ENCODE measurements around the gene HMG20A.
"Not testable (repeated sequence)": the region's sequence is repeated elsewhere in the genome, so short reads cannot be mapped to it uniquely, and the experiment has no call there.

Gene HMG20A

DNA sequence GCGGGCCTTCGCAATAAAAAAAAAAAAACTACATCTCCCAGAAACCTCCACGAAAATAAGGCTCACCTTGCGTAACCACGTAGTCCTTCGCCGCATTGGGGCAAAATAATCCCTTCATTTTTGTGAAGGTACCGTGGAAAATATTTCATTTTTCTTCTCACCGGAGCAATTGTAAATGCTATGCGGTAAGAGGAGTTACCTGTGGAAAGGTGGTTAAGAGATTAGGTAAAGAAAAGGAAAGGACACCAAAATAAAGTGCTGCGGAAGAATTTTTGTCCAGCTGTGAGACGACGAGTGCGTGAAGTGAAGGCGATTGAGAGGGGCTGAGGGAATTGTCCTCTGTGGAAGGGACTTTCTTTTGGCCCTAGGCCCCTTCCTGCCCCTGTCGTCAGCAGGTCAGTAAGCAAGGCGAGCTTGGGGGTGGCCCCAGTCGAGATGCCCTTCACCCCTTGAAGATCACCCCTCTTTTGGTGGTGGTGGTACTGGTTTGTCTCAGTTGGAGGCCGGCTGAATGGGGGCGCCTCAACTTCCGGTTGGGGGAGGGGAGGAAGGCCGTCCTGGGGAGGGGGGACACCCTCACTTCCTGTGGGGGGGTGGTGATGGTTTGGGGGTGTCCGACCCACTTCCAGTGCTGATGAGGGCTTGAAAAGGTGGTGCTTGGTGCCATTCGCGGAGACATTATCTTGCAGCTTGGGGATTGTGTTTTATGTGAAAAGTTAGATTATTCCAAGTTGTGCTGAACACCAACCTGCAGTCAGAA, at the start of gene HMG20A:
HMG20A (plus strand) TSS at position 279 of the 760 bp plus-strand sequence. CDS start 37,520 bp downstream, outside the sequence.
- DNase-seq (ENCODE audit: low read depth in 2 of 3, low spot score in 1 of 3): peak; percentile 34 to 44 (median 39)

DNA sequence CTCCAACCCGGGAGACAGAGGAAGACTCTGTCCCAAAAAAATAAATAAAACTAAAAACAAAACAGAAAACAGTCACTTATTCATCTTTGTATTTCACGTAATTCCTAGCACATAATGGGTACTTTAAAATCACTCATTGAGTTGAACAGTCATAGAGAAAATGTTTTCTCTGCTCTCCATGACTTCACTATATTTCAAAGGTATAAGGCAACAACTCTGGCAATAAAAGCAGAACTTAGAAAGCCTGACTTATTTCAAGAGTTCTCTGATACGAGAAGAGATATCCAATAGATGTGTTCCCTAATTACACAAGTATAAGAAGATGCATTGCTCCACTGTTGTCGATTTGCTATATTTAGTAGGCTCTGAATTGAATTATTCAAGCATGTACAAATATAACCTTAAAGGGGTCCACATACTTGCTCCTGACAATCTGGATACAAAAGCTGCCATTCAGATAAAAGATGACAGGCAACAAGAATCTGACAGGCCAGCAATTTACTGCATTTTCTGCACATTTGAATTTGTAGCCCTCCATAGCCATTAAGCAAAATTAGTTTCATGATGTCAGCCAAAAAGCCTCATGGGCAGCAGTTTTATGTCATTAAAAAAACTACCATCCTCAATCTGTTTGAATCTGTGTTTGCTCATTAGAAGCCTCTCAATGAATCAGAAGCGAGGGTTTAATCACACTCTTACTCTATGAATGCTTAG, 48.7 kb upstream of the HMG20A start:
- DNase-seq (ENCODE audit: low read depth in 2 of 3, low spot score in 1 of 3): no peak

DNA sequence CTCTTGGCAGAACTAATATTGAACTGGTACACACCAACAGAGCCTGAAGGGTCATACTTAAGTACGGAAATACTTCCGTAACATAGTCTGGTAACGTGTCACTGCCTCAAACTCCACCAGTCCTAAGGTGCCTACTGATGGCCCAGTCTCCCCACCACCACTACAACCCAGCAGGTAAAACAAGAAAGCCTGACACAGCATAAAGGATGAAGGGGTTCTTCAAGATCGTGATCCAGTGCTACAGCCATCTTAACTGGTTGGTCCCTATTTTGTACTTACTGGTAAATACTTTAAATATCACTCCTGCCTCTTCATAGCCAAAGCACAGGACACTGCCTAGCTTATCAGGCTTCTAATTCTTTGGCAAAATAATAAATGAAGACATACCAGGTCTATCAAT, 47.2 kb upstream of the HMG20A start:
- no peak for DNase-seq (ENCODE audit: low read depth in 2 of 3, low spot score in 1 of 3)

DNA sequence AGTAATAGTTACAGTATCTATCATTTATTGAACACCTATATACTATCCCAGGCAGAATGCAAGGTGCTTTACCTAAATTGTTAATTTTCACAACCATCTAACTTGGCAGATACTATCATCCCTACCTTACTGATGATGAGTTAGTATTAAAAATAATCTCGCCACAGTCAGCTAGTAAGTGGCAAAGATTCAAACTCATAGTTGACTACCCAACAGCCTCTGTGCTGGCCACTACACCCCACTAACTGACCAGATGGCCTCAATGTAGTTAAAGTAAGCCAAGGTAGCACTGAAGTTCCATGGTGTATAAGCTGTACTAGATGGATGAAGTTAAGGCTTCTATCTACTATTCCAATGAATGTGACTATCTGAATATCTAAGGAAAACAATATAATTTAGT, 45.6 kb upstream of the HMG20A start:
- DNase-seq (ENCODE audit: low read depth in 2 of 3, low spot score in 1 of 3): no peak

DNA sequence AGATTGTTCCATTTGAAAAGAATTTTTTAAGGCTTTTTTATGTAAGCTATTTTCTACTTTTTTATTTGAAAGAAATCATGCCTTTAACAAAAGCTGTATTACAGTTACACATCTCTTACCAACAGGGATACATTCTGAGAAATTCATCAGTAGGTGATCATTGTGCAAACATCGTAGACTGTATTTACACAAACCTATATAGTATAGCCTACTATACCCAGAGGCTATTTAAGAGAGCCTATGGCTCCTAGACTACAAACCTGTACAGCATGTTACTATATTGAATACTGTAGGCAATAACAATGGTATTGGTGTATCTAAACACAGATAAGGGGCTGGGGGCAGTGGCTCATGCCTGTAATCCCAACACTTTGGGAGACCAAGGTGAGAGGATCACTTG, 43.9 kb upstream of the HMG20A start:
- DNase-seq (ENCODE audit: low read depth in 2 of 3, low spot score in 1 of 3): no peak

DNA sequence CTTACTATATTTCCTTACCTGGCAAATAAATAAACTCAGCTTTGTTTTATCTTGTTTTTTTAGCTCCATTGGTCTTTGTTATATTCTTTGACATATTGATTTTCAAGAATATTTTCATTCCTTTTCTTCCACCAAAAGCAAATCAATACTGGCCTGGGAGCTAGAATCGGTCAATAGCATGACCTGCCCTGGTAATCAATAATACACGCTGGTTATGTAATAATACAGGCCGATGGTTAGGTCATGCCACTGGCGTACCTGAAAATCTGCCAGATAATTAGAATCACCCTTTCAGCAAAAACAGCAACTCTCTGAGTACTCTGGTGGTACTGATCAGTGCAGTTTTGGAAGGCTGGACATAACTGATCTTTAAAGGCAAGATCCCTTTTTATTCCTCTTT, 40.7 kb upstream of the HMG20A start:
- DNase-seq (ENCODE audit: low read depth in 2 of 3, low spot score in 1 of 3): no peak

DNA sequence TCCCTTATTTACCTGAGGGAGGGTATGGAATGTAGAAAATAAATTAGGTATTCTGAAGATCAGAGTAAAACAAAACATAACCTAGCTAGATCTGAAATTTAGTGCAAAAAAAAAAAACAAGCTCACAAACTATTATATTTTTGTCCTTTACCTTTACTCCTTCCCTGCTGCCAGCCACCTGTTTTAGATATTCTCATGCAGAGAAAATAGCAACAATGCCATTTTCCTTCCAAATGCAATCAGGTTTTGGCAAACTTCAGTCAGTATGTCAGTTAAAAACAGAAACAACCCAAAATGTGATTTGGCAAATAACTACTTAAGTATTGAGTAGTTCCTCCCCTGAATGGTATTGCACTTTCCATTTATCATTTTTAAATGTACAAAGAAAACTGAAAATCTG, 36.6 kb upstream of the HMG20A start:
- no peak for DNase-seq (ENCODE audit: low read depth in 2 of 3, low spot score in 1 of 3)

DNA sequence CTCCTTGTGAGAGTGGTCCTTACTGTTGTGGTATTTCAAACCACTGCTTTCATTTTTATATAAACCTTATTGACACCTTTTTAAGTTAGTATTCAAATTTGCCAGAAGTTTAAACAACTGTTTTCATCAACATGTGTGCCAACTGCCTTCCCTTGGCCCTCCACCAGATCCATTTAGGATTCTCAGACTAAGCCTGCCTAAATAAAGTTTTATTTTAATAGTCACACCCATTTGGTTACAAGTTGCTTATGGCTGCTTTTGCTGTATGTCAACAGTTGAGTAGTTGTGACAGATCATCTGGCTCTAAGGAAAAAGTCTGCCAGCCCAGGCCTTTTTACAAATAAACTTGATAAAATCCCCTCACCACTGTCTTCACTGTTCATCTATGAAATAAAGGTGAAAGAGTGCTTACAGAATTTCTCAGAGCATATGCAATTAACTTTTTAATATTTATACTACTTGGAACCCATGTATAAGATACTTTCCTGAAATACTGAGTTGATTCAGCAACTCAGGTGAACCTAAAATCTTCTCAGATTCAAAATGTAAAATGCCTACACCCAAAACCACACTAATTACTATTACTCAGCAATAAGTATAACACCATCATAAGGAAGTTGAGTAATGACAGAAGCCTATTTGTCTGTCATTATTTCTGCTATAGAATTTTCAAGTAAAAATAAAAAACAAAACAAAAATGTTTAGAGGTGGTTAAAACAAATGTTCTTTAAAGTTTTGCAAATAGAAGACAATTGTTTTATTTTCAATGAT, 35.9 kb upstream of the HMG20A start:
- DNase-seq (ENCODE audit: low read depth in 2 of 3, low spot score in 1 of 3): no peak

DNA sequence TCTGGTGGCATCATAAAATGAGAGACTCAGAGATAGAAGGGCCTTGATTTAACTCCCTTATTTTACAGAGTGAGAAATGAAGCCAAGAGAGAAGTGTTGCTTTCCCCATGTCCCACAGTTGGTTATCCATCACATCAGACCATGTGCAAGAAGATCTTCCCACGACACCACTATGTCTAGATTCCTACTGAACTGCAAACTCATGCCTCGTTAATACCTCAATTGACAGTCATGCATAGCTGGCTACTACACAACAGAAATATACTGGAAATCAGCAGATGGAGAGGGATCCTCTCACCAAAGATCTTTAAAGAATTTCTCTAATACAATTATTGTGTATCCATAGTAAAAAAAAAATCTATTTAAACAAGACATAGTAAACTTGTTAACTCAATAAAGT, 34.1 kb upstream of the HMG20A start:
- DNase-seq (ENCODE audit: low read depth in 2 of 3, low spot score in 1 of 3): no peak

DNA sequence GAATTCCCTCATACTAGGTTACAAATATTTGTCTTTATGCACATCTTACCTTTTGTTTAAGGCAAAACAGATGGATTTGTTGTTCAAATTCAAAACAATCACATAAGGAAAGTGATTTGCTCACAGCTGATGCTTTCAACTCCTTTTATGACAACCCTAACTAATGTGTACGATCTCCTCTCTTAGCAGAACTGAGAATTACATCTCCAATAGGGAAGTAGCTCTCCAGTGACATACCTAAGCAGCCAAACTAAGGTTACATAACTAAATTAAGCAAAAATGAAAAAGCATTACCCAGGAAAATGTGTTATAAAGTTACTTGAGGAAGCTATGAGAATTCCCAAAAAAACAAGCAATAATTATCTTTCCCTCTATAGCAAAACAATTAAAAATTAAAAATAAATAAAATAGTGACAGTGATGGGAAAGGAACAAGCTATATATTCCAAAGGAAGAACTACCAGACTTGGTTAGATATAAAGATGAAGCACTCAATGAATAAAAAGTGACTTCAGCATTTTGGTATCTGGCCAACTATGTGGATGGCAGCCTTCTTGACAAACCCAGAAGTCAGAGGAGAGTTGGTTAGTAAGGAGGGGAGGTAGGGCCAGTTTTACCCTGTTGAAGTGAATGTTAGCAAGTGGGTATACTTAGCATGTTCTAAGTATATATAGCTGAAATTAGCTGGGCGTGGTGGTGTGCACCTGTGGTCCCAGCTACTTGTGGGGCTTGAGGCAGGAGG, 33.2 kb upstream of the HMG20A start:
- no peak for DNase-seq (ENCODE audit: low read depth in 2 of 3, low spot score in 1 of 3)

DNA sequence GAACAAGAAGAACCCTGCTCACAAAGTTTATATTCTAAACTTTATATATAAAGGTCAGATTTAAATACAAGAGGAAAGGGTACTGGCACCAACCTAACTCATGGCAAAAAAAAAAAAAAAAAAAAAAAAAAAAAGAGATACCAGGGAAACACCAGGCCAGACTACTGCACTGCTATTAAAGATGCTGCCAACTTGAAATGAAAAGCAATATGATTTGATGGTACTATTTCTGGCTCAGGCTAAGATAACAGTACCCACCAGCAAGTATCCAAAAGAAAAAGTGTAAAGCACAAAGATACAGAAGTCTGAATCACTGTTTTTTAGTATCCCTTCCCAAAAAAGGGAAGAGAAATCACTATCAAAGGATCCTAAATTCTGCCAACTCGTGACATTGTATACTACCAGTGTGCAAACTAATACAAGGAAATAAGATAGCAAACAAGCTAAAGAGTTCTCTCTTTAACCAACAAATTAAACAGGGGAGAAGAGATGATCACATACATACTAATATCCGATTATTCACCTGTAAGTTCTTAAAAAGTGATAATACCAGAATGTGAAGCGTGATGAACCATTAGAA, 29.2 kb upstream of the HMG20A start:
- no peak for DNase-seq (ENCODE audit: low read depth in 2 of 3, low spot score in 1 of 3)

DNA sequence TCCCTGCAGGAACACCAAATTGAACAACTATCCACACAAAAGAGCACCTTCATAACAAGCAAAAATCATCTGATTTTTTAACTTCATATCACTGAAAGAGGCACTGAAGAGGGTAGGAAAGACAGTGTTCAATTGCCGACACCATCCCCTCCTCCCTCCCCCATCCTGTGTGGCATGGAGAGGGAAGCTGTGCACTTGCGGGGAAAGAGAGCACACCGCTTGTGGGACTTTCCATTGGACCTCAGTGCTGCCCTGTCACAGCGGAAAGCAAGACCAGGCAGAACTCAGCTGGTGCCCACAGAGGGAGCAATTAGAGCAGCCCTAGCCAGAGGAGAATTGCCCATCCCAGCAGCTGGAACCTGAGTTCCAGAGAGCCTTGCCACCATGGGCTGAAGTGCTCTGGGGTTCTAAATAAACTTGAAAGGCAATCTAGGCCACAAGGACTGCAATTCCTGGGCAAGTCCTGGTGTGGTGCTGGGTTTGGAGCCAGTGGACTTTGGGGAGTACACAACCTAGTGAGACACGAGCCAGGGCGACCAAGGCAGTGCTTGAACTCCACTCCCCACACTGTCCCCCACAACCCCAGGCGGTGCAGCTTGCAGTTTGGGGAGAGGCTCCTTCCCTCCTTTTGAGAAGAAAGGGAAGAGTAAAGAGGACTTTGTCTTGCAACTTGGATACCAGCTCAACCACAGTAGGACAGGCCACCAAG, 27.8 kb upstream of the HMG20A start:
- no peak for DNase-seq (ENCODE audit: low read depth in 2 of 3, low spot score in 1 of 3)

DNA sequence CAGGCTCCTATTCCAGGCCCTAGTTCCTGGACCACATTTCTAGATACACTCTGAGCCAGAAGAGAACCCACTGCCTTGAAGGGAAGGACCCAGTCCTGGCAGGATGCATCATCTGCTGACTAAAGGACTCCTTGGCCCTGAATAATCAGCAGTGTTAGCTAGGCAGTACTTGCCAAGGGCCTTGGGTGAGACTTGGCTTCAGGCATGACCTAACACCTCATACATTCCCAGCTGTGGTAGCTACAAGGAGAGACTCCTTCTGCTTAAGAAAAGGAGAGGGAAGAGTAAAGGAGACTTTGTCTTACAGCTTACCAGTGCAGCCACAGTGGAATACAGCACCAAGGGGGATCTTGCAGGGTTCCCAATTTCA, 27.2 kb upstream of the HMG20A start:
- DNase-seq (ENCODE audit: low read depth in 2 of 3, low spot score in 1 of 3): no peak

DNA sequence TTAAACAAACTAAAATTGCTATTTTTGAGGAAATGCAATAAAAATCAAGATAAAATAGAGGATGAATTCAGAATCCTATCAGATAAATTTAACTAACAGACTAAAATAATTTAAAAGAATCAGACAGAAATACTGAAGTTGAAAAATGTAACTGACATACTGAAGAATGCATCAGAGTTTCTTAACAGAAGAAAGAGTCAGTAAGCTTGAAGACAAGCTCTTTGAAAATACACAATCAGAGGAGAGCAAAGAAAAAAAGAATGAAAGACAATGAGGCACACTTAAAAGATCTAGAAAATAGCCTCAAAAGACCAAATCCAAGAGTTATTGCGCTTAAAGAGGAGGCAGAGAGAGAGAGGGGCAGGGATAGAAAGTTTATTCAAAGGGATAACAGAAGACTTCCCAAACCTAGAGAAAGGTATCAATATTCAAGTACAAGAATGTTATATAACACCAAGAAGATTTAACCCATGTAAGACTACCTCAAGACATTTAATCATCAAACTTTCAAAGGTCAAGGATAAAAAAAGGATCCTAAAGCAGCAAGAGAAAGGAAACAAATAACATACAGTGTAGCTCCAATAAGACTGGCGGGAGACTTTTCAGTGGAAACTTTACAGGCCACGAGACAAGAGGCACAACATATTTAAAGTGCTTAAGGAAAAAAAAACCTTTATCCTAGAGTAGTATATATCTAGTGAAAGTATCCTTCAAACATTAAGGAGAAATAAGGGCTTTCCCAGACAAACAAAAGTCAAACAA, 25.5 kb upstream of the HMG20A start:
- DNase-seq (ENCODE audit: low read depth in 2 of 3, low spot score in 1 of 3): no peak

DNA sequence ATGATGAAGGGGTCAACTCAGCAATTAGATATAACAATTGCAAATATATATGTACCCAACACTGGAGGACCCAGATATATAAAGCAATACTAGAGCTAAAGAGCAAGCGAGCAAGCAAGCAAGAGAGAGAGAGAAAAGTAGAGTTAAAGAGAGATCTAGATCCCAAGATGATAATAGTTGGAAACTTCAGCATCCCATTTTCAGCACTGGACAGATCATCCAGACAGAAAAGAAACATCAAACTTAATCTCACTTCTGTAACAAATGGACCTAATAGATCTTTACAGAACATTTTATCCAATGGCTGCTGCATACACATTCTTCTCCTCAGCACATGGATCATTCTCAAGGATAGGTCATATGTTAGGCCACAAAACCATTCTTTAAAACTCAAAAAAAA, 24.0 kb upstream of the HMG20A start:
- DNase-seq (ENCODE audit: low read depth in 2 of 3, low spot score in 1 of 3): no peak

DNA sequence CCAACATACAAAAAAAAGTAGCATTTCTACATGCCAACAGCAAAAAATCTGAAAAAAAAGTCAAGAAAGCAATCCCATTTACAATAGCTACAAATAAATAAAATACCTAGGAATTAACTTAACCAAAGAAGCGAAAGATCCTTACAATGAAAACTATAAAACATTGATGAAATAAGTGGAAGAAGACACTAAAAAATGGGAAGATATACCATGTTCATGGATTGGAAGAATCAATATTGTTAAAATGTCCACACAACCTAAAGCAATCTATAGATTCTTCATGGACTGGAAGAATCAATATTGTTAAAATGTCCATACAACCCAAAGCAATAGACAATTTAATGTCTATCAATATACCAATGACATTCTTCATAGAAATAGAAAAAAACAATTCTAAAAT, 21.8 kb upstream of the HMG20A start:
- no peak for DNase-seq (ENCODE audit: low read depth in 2 of 3, low spot score in 1 of 3)

DNA sequence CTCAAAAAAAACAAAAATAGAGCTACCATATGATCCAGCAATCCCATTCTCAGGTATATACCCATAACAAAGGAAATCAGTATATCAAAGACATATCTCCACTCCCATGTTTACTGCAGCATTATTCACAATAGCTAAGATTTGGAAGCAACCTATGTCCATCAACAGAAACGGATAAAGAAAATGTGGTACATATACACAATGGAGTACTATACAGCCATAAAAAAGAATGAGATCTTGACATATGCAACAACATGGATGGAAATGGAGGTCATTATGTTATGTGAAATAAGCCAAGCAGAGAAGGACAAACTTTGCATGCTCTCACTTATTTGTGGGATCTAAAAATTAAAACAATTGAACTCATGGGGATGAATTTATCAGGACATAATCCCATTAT, 20.4 kb upstream of the HMG20A start:
- DNase-seq (ENCODE audit: low read depth in 2 of 3, low spot score in 1 of 3): no peak

DNA sequence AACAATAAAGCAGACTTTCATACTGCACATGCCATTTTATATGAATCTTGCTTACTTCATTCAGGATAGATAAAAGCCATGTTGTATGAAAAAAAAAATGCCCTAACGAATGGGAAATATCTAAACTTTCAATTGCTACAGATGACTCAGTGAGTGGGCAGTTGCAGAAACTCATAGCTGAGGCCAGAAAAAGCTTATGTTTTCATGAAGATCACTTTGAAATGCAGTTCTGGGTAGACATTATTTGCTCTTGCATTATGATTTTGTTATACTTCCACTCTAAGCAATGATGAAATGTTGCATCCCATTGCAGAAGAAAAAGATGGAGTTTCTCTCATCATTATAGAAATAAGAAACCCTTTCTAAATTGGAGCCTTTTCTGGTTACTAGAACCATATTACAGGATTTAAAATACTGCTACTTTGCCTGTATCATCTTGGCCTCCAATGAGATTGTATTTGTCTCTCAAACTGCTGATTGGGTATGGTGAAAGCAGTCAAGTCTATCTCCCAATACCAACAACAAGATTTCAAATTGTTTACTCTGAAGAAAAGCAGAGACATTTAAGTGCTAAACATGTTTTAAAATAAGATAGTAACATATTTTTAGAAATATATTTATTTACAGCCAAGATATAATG, 17.8 kb upstream of the HMG20A start:
- peak in 1 of 3 donors; percentile 8 for DNase-seq (ENCODE audit: low read depth in 2 of 3, low spot score in 1 of 3)

DNA sequence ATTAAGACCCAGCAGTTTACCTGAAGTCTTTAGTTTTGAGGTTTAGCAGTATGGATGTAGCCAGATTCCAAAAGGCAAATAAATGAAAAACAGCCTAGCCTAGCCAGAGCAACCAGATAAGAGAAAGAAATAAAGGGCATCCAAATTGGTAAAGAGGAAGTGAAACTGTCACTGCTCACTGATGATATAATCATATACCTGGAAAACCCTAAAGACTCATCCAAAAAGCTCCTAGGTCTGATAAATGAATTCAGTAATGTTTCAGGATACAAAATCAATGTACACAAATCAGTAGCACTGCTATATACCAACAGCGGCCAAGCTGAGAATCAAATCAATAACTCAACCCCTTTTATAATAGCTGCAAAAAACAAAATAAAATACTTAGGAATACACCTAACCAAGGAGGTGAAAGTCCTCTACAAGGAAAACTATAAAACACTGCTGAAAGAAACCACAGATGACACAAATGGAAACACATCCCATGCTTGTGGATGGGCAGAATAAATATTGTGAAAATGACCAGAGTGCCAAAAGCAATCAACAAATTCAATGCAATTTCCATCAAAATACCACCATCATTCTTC, 14.4 kb upstream of the HMG20A start:
- DNase-seq (ENCODE audit: low read depth in 2 of 3, low spot score in 1 of 3): not testable (repeated sequence)

All from stimulated activated CD4-positive, alpha-beta T cell treated with anti-CD3 and anti-CD28 coated beads, Interleukin-12 subunit alpha, Interleukin-12 subunit beta, amount 100 ng/mL, for 48 hours (primary cell).